K562 (cell line): ENCODE measurements around the gene SORCS2. TPM values are rescaled to one million over a fixed set of nuclear protein-coding genes. Genes with fewer than 3 reads are reported as not detected.

Experiments
- ATAC-seq: fragments of 200-7000 bp; cut with Tn5 transposase; 3 replicates; pipeline ENCODE4 v1.9.1; 2020; ENCODE audit warnings: moderate library complexity
- BruUV-seq: library from RNA; stranded (reverse); fragments of 400-500 nt; replicated peaks from 2 replicates; lab custom pipeline; 2021; lab: Mats Ljungman, UMichigan
- CTCF ChIA-PET: fragments of 300-600 bp; formaldehyde crosslinking; extraction: SDS; loops from one replicate; lab custom pipeline; 2021; ENCODE audit warnings: low intra/inter-chr PET ratio; lab: Yijun Ruan, JAX
- POLR2A ChIA-PET: fragments of 300-600, 350-650 bp; sonication (Branson Sonifier 250); formaldehyde crosslinking; extraction: SDS; loops from one replicate; lab custom pipeline; 2021; ENCODE audit warnings: antibody characterized with exemption, inconsistent platforms; lab: Yijun Ruan, JAX
- DNase-seq, 4 experiments: peaks; one replicate each; pipeline versions ENCODE4 v3.0.0 to v3.0.0-alpha.2; 2011 to 2018; ENCODE audit warnings: low spot score in 3 of 4, mixed read lengths in 3 of 4; ENCODE audit errors: extremely low read depth in 1 of 4
- FAIRE-seq: peaks from 2 replicates; lab custom pipeline; 2011; peaks lifted over from hg19 to GRCh38; lab: Jason Lieb, UNC
- H2AFZ ChIP-seq: 2 replicates; pipeline ENCODE4 v1.6.0; 2011; ENCODE audit warnings: low read depth, low read length, control low read depth, inconsistent platforms
- H3K27ac ChIP-seq: fragments of 200-600 bp; 3 replicates; pipeline ENCODE4 v1.8.0; 2011; ENCODE audit warnings: low read depth, mild to moderate bottlenecking, control low read depth, inconsistent platforms, low read length, moderate library complexity, mixed read lengths; ENCODE audit errors: extremely low read depth
- H3K27me3 ChIP-seq, 2 experiments: fragments of 300-600 bp in 1 of 2; 2 replicates in 1 of 2; 3 replicates in 1 of 2; pipeline versions ENCODE4 v1.6.0 to v1.8.0; 2011; ENCODE audit warnings: inconsistent platforms in 2 of 2, low read length in 2 of 2, mild to moderate bottlenecking in 1 of 2, mixed read lengths in 1 of 2, moderate library complexity in 1 of 2; ENCODE audit not compliant: control insufficient read depth in 2 of 2, insufficient read depth in 2 of 2
- H3K36me3 ChIP-seq: fragments of 300-600 bp; 3 replicates; pipeline ENCODE4 v1.8.0; 2011; ENCODE audit warnings: mild to moderate bottlenecking, low read length, inconsistent platforms; ENCODE audit not compliant: control insufficient read depth, insufficient read depth
- H3K4me1 ChIP-seq, 2 experiments: fragments of 200-600 bp in 1 of 2; replicated peaks in 1 of 2; 2 replicates in 1 of 2; 3 replicates in 1 of 2; pipeline versions ENCODE4 v1.5.1 to v1.8.0; 2011; ENCODE audit warnings: inconsistent platforms in 2 of 2, low read length in 2 of 2, mild to moderate bottlenecking in 1 of 2, mixed read lengths in 1 of 2, moderate library complexity in 1 of 2; ENCODE audit not compliant: control insufficient read depth in 2 of 2, insufficient read depth in 2 of 2
- H3K4me2 ChIP-seq: 2 replicates; pipeline ENCODE4 v1.6.1; 2011; ENCODE audit warnings: low read length, control low read depth, inconsistent platforms, mixed read lengths; ENCODE audit not compliant: insufficient read depth
- H3K4me3 ChIP-seq: fragments of 200-600 bp; sonication (generic), shearing (Covaris generic); 2 replicates; pipeline ENCODE4 v1.5.1; 2016; ENCODE audit warnings: control low read depth, inconsistent platforms
- H3K79me2 ChIP-seq: fragments of 200-600 bp; 3 replicates; pipeline ENCODE4 v1.8.0; 2011; ENCODE audit warnings: low read length, inconsistent platforms; ENCODE audit not compliant: control insufficient read depth, insufficient read depth
- H3K9ac ChIP-seq, 2 experiments: 2 replicates each; pipeline versions ENCODE4 v1.6.0 to v1.6.1; 2011; ENCODE audit warnings: low read depth in 2 of 2, low read length in 2 of 2, control low read depth in 1 of 2, inconsistent platforms in 1 of 2, mild to moderate bottlenecking in 1 of 2, mixed read lengths in 1 of 2; ENCODE audit not compliant: insufficient read depth in 1 of 2
- H3K9me1 ChIP-seq: one replicate; pipeline ENCODE4 v1.6.0; 2011; ENCODE audit warnings: inconsistent platforms, mild to moderate bottlenecking, low read length, moderate library complexity; ENCODE audit not compliant: control insufficient read depth, insufficient read depth
- H3K9me3 ChIP-seq: replicated peaks from 2 replicates; pipeline ENCODE4 v1.5.1; 2011; ENCODE audit warnings: low read depth, low read length, inconsistent platforms; ENCODE audit not compliant: control insufficient read depth, insufficient read depth
- H4K20me1 ChIP-seq: replicated peaks from 2 replicates; pipeline ENCODE4 v1.6.1; 2011; ENCODE audit warnings: low read length, inconsistent platforms, mixed read lengths; ENCODE audit not compliant: control insufficient read depth, insufficient read depth
- CHD1 ChIP-seq: fragments of 200-600 bp; sonication (generic); IDR thresholded peaks from one replicate; pipeline ENCODE4 v1.6.1; 2012; ENCODE audit warnings: mild to moderate bottlenecking, moderate library complexity, low read length, inconsistent platforms
- MTA2 ChIP-seq: fragments of 450-650 bp; IDR thresholded peaks from 2 replicates; pipeline ENCODE4 v1.6.1; 2016; ENCODE audit warnings: low read depth
- POLR2AphosphoS2 ChIP-seq: IDR thresholded peaks from 2 replicates; pipeline ENCODE4 v1.6.1; 2012; ENCODE audit warnings: low read length, improper control_type of control experiment
- WGBS: fragments of 100-300 bp; shearing (Covaris generic); methylation state at CpG from one replicate; pipeline ENCODE4 v1.1.6; 2016; ENCODE audit warnings: low coverage, mixed read lengths; ENCODE audit not compliant: insufficient coverage; ENCODE audit errors: missing lambda C conversion rate; 5-methylcytosine and 5-hydroxymethylcytosine counted together
- in situ Hi-C: fragments of 300-500 bp; cut with MboI; formaldehyde crosslinking; loops from 4 replicates; pipeline ENCODE4 v1.15.0; 2018; ENCODE audit warnings: inconsistent platforms, mixed read lengths
- intact Hi-C: fragments of 100-400 bp; cut with micrococcal nuclease; formaldehyde crosslinking; loops from 2 replicates; pipeline ENCODE4 v1.14.2; 2022
- polyA plus RNA-seq, 8 experiments: library from polyadenylated mRNA; depleted of rRNA in 4 of 8; stranded (reverse) in 5 of 8; unstranded in 3 of 8; fragments of >200 nt; fragmentation: Nextera tagmentation in 2 of 8; fragmentation: Illumina TruSeq in 1 of 8; extraction: Ambion mirVana in 2 of 8; extraction: Trizol in 1 of 8; gene quantifications; 2 replicates each; pipeline versions ENCODE4 v1.2.1 to v1.2.3, GENCODE V29; 2011 to 2014; ENCODE audit warnings: inconsistent platforms in 1 of 8, missing spikeins in 1 of 8
- total RNA-seq, 7 experiments: library from RNA; depleted of rRNA in 6 of 7; stranded (reverse); fragments of >200 nt in 6 of 7; fragmentation: Illumina TruSeq in 2 of 7; extraction: Trizol in 2 of 7; gene quantifications; 2 replicates each; pipeline versions ENCODE4 v1.2.1 to v1.2.3, GENCODE V29; 2011 to 2021; ENCODE audit warnings: low replicate concordance in 1 of 7
- TF ChIP-seq, protein P1 (sequence below), 2 experiments: fragments of 450-650 bp in 1 of 2; sonication (generic) in 1 of 2; formaldehyde crosslinking in 1 of 2; IDR thresholded peaks in 1 of 2; conservative IDR thresholded peaks in 1 of 2; 2 replicates each; pipeline versions ENCODE4 v1.6.1 to v1.8.1; 2016 to 2023; ENCODE audit warnings: mild to moderate bottlenecking in 2 of 2, moderate library complexity in 2 of 2, inconsistent platforms in 1 of 2, missing genetic modification reagents in 1 of 2
- TF ChIP-seq, protein P2 (sequence below): sonication (generic); formaldehyde crosslinking; IDR thresholded peaks from 2 replicates; pipeline ENCODE4 v1.8.1; 2023; ENCODE audit warnings: mild to moderate bottlenecking, missing genetic modification reagents
- TF ChIP-seq, protein P3 (sequence below), 2 experiments: fragments of 450-650 bp; formaldehyde crosslinking in 1 of 2; IDR thresholded peaks; 2 replicates each; pipeline versions ENCODE4 v1.4.0 to v1.6.1; 2014 to 2020; ENCODE audit warnings: mild to moderate bottlenecking in 2 of 2, borderline replicate concordance in 1 of 2, low read depth in 1 of 2

The SORCS2 gene
- total and polyA plus RNA-seq, 9 of the 15 experiments (the other 6 are each of a cell fraction or from before 2014, with no cell fraction given), result not detected

DNA sequence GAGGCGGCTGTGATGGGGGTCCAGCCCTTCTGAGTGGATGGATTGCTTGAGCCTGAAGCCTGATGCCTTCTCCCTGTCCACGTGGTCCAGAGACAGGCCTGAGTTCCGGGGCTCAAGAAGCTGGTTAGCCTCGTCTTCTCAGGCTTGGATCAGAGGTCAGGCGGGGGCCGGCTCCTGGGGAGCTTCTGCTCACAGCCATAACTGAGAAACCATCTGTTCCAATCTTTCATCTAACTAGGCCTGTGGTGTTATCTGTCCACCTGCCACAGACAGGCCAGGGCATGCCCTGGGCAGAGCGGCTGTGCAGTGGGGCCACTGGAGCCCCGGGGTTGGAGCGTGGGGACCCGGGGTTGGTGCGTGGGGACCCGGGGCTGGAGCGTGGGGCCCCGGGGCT, 63.1 kb downstream of the SORCS2 start:
- FAIRE-seq (no peak), DNase-seq (no peak), ATAC-seq (no peak)
- intact Hi-C loops, result no loop called here
- in situ Hi-C loops, result no loop called here
- Histone ChIP-seq H3K9ac (no peak overlapping the region), H3K9me3 (no peaks in the 10 kb centered on the region), H3K4me2 (no peak overlapping the region), H3K4me3 (no peak overlapping the region), H3K27me3 (peaks cover 14 to 47% of the 10 kb centered on the region in 2 experiments), H3K36me3 (no peaks in the 10 kb centered on the region), H3K9me1 (no peaks in the 10 kb centered on the region), H4K20me1 (no peaks in the 10 kb centered on the region; the same call in 1 of the 2 replicates), H3K27ac (no peak overlapping the region), H3K79me2 (no peaks in the 10 kb centered on the region), H2AFZ (no peak overlapping the region), H3K4me1 (peaks cover 0 to 3% of the 10 kb centered on the region in 2 experiments; a peak in 2 of 5 replicates)
- whole genome bisulfite sequencing, result 2% methylated on average over 13 of the region's 14 CpGs
- ChIA-PET CTCF (no interaction called here), POLR2A (no interaction called here)
- TF ChIP-seq CHD1 (no peak), POLR2AphosphoS2 (no peak), MTA2 (no peak)
- TF ChIP-seq, protein P1, sequence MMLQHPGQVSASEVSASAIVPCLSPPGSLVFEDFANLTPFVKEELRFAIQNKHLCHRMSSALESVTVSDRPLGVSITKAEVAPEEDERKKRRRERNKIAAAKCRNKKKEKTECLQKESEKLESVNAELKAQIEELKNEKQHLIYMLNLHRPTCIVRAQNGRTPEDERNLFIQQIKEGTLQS (IDR thresholded peaks at IDR 0.05), result no peak
- TF ChIP-seq, protein P1 (CRISPR knock-in tag; conservative IDR thresholded peaks at IDR 0.05), result no peak
- TF ChIP-seq, protein P2, sequence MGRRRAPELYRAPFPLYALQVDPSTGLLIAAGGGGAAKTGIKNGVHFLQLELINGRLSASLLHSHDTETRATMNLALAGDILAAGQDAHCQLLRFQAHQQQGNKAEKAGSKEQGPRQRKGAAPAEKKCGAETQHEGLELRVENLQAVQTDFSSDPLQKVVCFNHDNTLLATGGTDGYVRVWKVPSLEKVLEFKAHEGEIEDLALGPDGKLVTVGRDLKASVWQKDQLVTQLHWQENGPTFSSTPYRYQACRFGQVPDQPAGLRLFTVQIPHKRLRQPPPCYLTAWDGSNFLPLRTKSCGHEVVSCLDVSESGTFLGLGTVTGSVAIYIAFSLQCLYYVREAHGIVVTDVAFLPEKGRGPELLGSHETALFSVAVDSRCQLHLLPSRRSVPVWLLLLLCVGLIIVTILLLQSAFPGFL (CRISPR knock-in tag), result no peak
- TF ChIP-seq, protein P3, sequence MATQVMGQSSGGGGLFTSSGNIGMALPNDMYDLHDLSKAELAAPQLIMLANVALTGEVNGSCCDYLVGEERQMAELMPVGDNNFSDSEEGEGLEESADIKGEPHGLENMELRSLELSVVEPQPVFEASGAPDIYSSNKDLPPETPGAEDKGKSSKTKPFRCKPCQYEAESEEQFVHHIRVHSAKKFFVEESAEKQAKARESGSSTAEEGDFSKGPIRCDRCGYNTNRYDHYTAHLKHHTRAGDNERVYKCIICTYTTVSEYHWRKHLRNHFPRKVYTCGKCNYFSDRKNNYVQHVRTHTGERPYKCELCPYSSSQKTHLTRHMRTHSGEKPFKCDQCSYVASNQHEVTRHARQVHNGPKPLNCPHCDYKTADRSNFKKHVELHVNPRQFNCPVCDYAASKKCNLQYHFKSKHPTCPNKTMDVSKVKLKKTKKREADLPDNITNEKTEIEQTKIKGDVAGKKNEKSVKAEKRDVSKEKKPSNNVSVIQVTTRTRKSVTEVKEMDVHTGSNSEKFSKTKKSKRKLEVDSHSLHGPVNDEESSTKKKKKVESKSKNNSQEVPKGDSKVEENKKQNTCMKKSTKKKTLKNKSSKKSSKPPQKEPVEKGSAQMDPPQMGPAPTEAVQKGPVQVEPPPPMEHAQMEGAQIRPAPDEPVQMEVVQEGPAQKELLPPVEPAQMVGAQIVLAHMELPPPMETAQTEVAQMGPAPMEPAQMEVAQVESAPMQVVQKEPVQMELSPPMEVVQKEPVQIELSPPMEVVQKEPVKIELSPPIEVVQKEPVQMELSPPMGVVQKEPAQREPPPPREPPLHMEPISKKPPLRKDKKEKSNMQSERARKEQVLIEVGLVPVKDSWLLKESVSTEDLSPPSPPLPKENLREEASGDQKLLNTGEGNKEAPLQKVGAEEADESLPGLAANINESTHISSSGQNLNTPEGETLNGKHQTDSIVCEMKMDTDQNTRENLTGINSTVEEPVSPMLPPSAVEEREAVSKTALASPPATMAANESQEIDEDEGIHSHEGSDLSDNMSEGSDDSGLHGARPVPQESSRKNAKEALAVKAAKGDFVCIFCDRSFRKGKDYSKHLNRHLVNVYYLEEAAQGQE (IDR thresholded peaks at IDR 0.05; ENCODE audit: borderline replicate concordance), result no peak
- TF ChIP-seq, protein P3 (CRISPR knock-in tag; IDR thresholded peaks at IDR 0.05; ENCODE audit: low read depth), result no peak
- no TSS peak for BruUV-seq
